DOHH2 (cell line): Measurements from ENCODE around the gene TEX264.

ENCODE experiments used
- H3F3A ChIP-seq: fragments of 200-600 bp; sonication (generic), shearing (Covaris generic); 2 replicates; pipeline ENCODE4 v1.6.0; 2016; ENCODE audit warnings: antibody characterized with exemption, mild to moderate bottlenecking; ENCODE audit not compliant: control insufficient read depth, insufficient read depth
- H3K27ac ChIP-seq: fragments of 200-600 bp; sonication (generic); 2 replicates; pipeline ENCODE4 v1.5.1; 2014; ENCODE audit warnings: low read depth, mild to moderate bottlenecking, low read length, moderate library complexity
- H3K27me3 ChIP-seq: fragments of 200-600 bp; sonication (generic); 2 replicates; pipeline ENCODE4 v1.6.1; 2014; ENCODE audit warnings: mild to moderate bottlenecking, low read length, mixed read lengths; ENCODE audit not compliant: control insufficient read depth
- H3K36me3 ChIP-seq: fragments of 200-600 bp; sonication (generic); 2 replicates; pipeline ENCODE4 v1.6.1; 2014; ENCODE audit warnings: mild to moderate bottlenecking, low read length, moderate library complexity, mixed read lengths; ENCODE audit not compliant: control insufficient read depth
- H3K4me1 ChIP-seq: fragments of 200-600 bp; sonication (generic); 2 replicates; pipeline ENCODE4 v1.6.1; 2014; ENCODE audit warnings: mild to moderate bottlenecking, low read length, mixed read lengths; ENCODE audit not compliant: control insufficient read depth
- H3K4me2 ChIP-seq: fragments of 200-600 bp; sonication (generic); 2 replicates; pipeline ENCODE4 v1.6.0; 2014; ENCODE audit warnings: mild to moderate bottlenecking, low read length, moderate library complexity
- H3K4me3 ChIP-seq: fragments of 200-600 bp; sonication (generic); 2 replicates; pipeline ENCODE4 v1.5.1; 2014; ENCODE audit warnings: mild to moderate bottlenecking, low read length, mixed read lengths
- H3K79me2 ChIP-seq: fragments of 200-600 bp; sonication (generic); 2 replicates; pipeline ENCODE4 v1.6.1; 2014; ENCODE audit warnings: mild to moderate bottlenecking, low read length, mixed read lengths; ENCODE audit not compliant: control insufficient read depth
- H3K9me2 ChIP-seq: fragments of 200-600 bp; sonication (generic); replicated peaks from 2 replicates; pipeline ENCODE4 v1.6.1; 2014; ENCODE audit warnings: mild to moderate bottlenecking, low read length, mixed read lengths; ENCODE audit not compliant: control insufficient read depth
- H3K9me3 ChIP-seq: fragments of 200-600 bp; sonication (generic); 2 replicates; pipeline ENCODE4 v1.6.1; 2014; ENCODE audit warnings: antibody characterized with exemption, low read length, mixed read lengths; ENCODE audit not compliant: control insufficient read depth, insufficient read depth
- H4K20me1 ChIP-seq: fragments of 200-600 bp; sonication (generic); 2 replicates; pipeline ENCODE4 v1.6.0; 2014; ENCODE audit warnings: low read depth, mild to moderate bottlenecking, antibody characterized with exemption, low read length, moderate library complexity; ENCODE audit not compliant: control insufficient read depth, insufficient read depth
- EZH2phosphoT487 ChIP-seq: fragments of 200-600 bp; sonication (generic); IDR thresholded peaks from 2 replicates; pipeline ENCODE4 v1.6.1; 2017; ENCODE audit warnings: borderline replicate concordance, mild to moderate bottlenecking, antibody characterized with exemption, low read length, moderate library complexity, mixed read lengths
- TF ChIP-seq, protein P1 (sequence below): fragments of 200-600 bp; sonication (generic); IDR thresholded peaks from one replicate; pipeline ENCODE4 v1.5.1; 2014; ENCODE audit warnings: antibody characterized with exemption, mild to moderate bottlenecking, low read depth, low read length; ENCODE audit not compliant: poor library complexity, severe bottlenecking

TEX264 gene

DNA sequence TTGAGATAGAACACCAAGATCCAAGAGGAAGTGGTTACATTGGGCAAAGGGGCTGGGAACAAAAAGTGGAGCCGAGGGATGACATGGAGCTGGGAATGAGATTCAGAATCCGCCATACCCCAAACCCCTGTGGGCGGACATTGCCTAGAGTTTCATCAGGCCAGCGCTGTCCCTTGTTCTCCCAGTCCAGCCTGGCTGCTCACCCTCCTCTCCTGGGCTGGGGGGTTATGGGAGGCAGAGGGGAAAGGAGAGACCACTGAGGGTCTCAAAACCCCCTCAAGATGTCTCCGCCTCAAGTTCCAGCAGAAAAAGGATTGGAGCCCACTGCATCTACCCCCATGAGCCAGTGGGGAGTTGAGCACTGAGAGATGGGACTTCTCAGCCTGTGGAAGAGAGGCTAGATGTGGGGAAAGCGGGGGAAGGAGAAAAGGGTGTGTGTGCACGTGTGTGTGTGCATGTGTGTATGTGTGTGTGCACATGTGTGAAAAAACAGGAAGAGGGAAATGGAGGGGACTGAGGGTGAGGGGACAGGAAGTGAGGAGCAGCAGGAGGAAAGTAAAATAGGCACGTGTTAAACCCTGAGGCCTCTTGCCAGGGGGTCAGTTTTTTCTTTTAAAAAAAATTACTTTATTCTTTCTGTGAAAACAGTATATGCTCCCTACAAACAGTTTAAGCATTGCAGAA, 50.2 kb downstream of the TEX264 start:
- Histone ChIP-seq H3K79me2 (no peaks in the 10 kb centered on the region), H3K36me3 (no peaks in the 10 kb centered on the region), H3K4me3 (peak overlapping the region; percentile 21), H3K4me1 (peaks cover 47% of the 10 kb centered on the region), H3F3A (peaks cover 5% of the 10 kb centered on the region; the same call in 1 of the 2 replicates), H3K27me3 (no peaks in the 10 kb centered on the region), H3K9me2 (no peaks in the 10 kb centered on the region), H3K9me3 (no peaks in the 10 kb centered on the region), H3K4me2 (peak overlapping the region; percentile 28), H4K20me1 (no peaks in the 10 kb centered on the region), H3K27ac (peak overlapping the region; percentile 37)
- no peak for TF ChIP-seq EZH2phosphoT487
- TF ChIP-seq, protein P1, sequence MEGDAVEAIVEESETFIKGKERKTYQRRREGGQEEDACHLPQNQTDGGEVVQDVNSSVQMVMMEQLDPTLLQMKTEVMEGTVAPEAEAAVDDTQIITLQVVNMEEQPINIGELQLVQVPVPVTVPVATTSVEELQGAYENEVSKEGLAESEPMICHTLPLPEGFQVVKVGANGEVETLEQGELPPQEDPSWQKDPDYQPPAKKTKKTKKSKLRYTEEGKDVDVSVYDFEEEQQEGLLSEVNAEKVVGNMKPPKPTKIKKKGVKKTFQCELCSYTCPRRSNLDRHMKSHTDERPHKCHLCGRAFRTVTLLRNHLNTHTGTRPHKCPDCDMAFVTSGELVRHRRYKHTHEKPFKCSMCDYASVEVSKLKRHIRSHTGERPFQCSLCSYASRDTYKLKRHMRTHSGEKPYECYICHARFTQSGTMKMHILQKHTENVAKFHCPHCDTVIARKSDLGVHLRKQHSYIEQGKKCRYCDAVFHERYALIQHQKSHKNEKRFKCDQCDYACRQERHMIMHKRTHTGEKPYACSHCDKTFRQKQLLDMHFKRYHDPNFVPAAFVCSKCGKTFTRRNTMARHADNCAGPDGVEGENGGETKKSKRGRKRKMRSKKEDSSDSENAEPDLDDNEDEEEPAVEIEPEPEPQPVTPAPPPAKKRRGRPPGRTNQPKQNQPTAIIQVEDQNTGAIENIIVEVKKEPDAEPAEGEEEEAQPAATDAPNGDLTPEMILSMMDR, result no peak

DNA sequence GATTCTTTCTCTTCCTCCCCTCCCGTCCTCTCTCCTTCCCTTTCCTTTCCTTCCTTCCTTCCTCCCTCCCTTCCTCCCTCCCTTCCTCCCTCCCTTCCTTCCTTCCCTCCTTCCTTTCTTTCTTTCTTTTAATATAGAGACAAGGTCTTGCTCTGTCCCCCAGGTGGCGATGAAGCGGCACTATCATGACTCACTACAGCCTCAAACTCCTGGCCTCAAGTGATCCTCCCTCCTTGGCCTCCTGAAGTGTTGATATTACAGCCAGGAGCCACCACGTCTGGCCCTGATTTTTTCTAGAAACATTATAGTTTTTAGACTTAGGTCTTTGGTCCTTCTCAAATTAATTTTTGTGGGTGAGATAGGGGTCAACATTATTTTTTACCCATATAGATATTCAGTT, 51.3 kb downstream of the TEX264 start:
- no peak overlapping the region for H3K4me2 ChIP-seq
- H3K27ac ChIP-seq, result no peak overlapping the region
- H3K4me1 ChIP-seq, result peaks cover 39% of the 10 kb centered on the region
- TF ChIP-seq EZH2phosphoT487, result no peak
- TF ChIP-seq, protein P1, result no peak
- H3K9me3 ChIP-seq, result no peaks in the 10 kb centered on the region
- no peaks in the 10 kb centered on the region for H3K9me2 ChIP-seq
- no peaks in the 10 kb centered on the region for H3K36me3 ChIP-seq
- H3K27me3 ChIP-seq, result no peaks in the 10 kb centered on the region
- peaks cover 5% of the 10 kb centered on the region; the same call in 1 of the 2 replicates for H3F3A ChIP-seq
- H3K4me3 ChIP-seq, result no peak overlapping the region
- no peaks in the 10 kb centered on the region for H3K79me2 ChIP-seq
- no peaks in the 10 kb centered on the region for H4K20me1 ChIP-seq

DNA sequence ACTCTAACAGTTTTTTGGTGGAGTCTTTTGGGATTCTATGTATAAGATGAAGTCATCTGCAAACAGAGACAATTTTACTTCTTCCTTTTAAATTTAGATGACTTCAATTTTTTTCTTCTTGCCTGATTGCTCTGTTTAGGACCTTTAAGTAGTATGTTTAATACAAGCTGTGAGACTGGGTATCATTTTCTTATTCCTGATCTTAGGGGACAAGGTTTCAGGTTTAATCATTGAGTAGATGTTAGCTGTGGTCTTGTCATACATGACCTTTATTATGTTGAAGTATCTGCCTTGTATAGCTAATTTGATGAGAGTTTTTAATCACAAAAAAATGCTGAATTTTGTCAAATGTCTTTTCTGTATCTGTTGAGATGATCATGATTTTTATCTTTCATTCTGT, 56.4 kb downstream of the TEX264 start:
- Histone ChIP-seq H3K79me2 (no peaks in the 10 kb centered on the region), H3K4me1 (peaks cover 9% of the 10 kb centered on the region), H3K27me3 (peaks cover 7% of the 10 kb centered on the region; the same call in 1 of the 2 replicates), H3K9me2 (no peaks in the 10 kb centered on the region), H3K27ac (no peak overlapping the region), H3F3A (no peaks in the 10 kb centered on the region), H3K36me3 (no peaks in the 10 kb centered on the region), H3K4me2 (0 out of 2 replicates have a peak overlapping the region, but pooled peaks have one; percentile 18), H4K20me1 (no peaks in the 10 kb centered on the region), H3K9me3 (no peaks in the 10 kb centered on the region), H3K4me3 (no peak overlapping the region)
- TF ChIP-seq, protein P1, result no peak
- TF ChIP-seq EZH2phosphoT487, result no peak
